Activated CD4-positive, alpha-beta T cell treated with anti-CD3 and anti-CD28 coated beads for 24 hours (primary cell): ENCODE measurements around the gene CCSER1.

Experiments
- DNase-seq, 2 donors: peaks; one replicate each; pipeline ENCODE4 v3.0.0-alpha.2; 2020; ENCODE audit warnings: low read depth in 2 of 2

The CCSER1 gene

DNA sequence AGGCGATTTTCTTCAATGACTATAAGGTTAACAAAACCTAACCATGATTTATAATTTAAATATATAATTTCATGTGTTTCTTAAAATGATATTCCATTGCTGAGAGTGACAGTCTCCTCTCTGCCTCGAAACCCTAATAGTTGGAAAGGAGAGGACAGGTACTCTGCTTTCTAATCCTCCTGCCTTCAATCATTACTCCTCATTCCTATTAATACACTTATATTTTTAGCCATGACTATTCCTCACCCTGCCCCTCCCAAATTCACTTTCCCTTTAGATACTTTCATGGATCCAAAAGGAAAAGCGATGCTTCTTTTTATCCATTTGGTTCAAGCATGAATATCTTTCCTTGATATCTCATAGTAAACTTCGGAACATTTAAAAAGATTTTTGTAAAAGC lies 418.2 kb downstream of the CCSER1 start:
- no peak for DNase-seq

DNA sequence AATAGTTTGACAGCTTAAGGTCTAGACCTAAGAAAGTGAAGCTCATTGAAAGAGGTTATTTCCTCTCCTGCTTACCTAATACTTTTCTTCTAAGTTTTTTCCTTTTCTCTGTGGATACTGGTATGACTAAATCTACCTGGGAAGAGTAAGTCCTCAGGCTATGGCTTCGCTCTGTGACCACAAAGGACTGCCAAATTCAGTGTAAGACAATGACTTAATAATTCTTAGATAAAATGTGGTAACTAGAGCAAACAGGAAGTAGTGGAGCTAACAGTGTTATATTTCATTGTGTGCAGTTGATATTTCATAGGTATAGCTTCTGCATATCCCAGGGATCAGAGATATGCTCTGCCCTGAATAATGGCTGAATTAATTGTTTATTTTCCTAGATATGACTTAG lies 418.9 kb downstream of the CCSER1 start:
- DNase-seq, result no peak

DNA sequence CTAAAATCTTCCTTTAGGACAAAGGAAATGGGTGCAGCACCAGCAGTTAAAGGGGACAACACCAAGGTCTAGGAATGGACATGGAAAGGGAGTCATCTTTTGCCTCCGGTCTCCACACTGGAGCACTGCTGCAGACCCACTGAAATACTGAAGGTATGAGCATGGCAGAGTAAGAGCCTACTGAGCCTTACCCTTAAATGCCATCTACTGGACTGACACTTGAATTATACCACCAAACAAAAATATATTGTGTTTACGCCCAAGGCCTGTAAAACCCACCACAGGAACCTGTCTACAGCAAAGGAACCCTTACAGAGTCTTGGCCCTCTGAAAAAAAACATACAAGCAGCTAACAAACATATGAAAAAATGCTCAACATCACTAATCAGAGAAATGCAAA lies 443.4 kb downstream of the CCSER1 start:
- no peak for DNase-seq

DNA sequence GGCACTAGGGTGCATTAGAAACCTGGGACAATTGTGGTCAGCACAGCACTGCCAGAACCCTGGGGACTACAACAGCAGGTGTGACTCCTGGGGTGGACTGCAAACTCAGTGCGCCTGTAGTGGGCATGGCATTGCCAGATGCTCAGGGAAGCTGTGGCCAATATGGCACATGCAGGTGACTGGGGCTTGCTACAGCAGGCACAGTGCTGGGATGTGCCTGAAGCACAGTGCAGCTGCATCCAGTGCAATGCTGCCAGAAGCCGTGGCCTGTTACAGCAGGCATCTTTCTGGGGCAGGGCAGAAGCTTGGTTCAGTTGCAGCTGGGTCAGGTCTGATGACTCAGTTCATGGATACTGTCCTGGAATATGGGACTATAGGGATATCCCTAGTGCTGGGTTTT lies 445.8 kb downstream of the CCSER1 start:
- no peak for DNase-seq

DNA sequence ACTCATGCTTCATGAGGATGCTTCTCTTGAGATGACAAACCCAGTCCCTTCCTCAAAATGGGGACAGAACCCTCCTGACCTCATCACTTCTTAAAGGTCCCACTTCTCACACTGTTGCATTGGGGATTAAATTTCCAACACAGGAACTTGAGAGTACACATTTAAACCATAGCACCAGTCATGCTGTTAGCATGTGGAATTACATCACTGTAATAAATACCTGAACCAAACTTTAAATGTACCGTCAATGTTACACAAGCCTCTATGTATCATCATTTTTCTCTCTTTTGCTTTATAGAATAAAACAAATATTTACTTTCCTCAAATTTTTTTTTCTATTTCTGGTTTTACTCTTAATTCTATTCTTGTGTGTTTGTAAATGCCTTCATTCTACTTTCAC lies 448.2 kb downstream of the CCSER1 start:
- no peak for DNase-seq

DNA sequence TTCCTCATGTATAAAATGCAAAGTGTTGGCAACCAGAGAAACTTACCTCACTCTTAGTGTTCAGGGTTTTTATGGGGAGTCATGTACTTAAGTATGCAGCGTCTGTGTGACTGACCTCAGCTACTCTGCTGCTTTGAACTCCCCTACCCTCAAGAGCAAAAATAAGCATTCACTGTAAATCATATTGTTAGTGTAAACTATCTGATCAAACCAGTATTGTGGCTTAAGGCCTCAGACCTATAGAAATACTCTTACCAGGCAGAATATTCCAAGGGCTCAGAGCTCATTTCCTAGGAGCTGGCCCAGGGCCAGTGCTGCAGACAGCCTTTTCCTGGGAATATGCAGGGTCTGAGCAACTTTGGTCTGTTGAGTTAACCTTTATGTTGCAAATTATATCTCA lies 453.1 kb downstream of the CCSER1 start:
- no peak for DNase-seq

DNA sequence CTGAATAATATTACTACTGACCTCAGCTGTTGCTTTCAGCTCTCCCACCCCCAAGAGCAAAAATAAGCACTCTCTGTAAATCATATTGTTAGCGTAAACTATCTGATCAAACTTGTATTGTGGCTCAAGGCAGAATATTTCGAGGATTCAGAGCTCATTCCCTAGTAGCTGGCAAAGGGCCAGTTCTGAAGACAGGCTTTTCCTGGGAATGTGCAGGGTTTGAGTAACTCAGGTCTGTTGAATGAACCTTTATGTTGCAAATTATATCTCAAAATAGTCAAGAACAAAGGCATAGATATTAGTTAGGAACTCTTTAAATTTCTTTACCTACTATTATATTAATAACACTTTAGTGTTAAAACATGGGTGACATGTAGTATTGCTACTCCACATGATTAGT lies 454.9 kb downstream of the CCSER1 start:
- no peak for DNase-seq

DNA sequence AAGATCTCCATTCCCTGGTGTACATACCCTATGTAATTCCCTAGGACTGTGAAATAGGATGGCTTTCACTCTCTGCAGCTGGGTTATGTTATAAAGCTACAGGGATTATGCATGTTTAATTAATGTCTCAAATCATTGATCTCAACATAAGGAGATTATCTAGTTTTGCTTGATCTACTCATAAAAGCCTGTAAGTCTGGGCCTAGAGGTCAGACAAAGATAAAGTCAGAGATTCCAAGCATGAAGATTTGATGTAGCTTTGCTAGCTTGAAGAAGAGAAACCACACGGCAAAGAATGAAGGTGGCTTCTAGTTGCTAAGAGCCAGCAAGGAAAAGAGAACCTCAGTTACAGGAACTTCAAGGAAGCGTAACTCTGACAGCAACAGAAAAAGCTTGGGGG lies 456.9 kb downstream of the CCSER1 start:
- DNase-seq, result no peak

DNA sequence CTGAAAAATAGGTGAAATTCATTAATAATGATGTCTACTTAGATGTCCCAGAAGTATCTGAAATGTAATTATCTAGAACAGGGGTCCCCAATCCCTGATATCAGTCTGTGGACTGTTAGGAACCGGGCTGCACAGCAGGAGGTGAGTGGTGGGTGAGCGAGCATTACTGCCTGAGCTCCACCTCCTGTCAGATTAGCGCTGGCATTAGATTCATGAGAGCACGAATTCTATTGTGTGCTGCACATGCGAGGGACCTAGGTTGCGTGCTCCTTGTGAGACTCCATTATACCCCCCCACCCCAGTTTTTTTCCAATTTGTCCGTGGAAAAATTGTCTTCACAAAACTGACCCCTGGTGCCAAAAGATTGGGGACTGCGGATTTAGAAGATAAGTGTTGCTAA lies 458.8 kb downstream of the CCSER1 start:
- DNase-seq, result no peak

DNA sequence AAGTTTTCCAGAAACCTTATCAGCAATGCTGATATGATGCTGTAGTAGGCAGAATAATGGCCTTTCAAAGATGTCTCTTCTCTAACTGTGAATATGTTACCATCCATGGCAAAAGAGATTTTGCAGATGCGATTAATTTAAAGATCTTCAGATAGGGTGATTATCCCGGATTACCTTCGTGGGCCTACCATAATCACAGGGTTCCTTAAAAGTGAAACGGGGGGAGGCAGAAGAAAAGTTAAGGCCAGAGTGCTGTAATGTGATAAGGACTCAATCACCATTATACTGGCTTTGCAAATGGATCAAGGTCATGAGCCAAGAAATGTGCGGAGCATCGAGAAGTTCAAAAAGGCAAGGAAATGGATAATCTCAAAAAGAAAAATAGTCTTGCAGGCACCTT lies 459.6 kb downstream of the CCSER1 start:
- DNase-seq, result no peak

DNA sequence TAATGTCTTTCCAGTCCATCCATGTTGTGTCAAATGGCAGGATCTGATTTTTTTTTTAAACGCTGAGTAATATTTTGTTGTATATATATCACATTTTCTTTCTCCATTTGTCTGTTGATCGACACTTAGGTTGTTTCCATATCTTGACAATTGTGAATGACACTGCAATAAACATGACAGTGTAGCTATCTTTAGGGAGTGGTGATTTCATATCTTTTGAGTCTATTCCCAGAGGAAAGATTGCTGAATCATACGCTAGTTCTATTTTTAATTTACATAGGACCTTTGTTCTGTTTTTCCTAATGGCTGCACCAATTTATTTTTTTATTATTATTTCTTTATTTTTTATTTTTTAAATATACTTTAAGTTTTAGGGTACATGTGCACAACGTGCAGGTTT lies 470.7 kb downstream of the CCSER1 start:
- no peak for DNase-seq

DNA sequence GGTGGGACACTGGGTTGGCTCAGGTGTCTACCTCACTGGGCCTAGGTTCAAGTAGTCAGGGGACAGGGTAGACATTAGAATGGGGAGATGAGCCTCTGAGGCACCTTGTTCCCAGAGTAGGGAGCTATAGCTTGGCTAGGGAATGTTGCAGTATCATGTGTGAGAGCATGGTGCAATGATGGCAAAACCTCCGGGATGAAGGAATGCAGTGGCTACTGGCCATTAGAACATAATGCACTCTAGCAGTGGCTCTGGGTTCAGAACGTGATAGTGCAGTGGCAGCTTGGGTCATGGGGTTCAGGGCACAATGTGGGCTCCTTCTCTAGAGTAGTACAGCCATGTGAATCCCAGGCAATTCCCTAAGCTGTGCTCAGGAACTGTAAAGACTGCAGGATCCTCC lies 471.5 kb downstream of the CCSER1 start:
- no peak for DNase-seq

DNA sequence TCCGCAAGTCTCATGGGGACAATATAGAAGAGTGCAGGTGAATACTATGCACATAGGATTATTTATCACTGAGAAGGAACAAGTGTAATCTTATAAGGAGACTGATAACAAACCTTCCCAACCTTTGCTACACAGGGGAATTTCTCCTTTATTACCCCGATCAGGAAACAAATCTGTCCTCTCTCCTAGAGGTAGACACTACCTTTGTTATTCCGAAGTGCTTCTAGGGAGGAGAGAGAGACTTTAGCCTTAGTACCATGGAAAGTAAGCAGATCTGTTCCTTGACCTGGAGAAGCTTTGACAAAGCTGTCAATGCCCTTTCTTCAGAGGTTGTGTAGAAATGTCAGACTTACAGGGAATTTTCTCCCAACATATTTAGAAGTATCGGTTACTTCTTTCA lies 475.5 kb downstream of the CCSER1 start:
- no peak for DNase-seq

DNA sequence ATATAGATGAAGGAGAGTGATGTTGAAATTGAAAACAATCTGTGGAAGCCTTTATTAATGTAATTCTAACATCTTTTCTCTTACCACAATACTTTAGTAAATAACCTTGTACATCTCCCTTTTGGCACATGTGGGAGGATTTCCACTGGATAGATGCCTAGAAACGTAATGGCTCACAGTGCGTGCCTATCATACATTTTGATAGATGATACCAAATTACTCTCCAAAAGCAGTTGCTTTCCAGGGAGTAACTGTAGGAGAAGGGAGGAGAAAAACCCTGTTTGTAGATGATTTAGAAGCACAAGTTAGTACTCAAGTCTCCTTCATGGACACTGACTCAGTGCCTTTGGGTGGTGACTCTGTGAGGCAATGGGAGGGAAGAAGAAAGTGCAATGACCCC lies 476.3 kb downstream of the CCSER1 start:
- DNase-seq, result no peak

DNA sequence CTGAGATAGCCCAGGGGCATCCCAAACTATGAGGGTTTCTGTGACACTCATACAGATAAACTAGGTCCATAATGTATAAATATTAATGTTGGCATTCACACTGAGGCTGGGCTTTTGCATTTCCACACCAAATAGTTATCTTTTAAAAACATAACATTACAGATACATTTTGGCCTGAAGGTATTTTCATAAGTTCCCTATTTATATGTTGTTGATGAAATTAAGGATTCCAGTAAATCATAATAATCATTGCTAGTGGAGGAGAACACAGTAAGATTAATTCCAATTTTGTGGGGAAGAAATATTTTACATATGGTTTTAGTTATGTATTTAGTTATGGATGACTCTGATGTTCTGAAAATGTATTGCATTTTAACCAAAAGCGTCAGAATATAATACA lies 479.6 kb downstream of the CCSER1 start:
- DNase-seq, result no peak

DNA sequence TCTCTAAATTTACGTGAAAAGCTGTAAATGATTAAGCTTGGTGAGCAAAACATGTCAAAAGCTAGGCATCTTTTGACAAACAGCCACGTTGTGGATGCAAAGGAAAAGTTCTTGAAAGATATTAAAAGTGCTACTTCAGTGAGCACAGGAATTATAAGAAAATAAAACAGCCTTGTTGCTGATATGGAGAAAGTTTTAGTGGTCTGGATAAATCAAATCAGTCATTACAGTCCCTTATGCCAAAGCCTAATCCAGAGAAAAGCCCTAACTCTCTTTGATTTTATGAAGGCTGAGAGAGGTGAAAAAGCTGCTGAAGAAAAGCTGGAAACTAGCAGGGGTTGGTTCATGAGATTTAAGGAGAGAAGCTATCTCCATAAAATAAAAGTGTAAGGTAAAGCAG lies 487.2 kb downstream of the CCSER1 start:
- DNase-seq, result no peak

DNA sequence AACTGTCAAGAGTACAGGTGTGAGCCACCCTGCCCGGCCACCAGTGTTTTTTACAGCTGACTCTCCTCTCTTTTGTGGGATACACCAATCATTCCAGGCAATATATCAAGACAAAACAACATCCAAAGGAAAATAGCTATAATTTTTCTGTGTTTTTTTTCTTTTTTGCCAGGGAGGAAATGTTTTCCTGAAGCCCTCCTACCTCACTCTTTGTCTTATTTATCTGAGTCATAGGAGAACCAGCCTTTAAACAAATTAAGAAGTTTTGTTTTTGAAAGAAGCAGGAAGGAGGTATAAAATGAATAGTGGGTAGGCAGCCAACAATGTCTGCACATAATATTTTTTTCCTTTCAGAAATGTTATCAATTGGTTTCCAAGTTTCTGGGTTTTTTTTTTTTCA lies 493.9 kb downstream of the CCSER1 start:
- DNase-seq, result no peak

DNA sequence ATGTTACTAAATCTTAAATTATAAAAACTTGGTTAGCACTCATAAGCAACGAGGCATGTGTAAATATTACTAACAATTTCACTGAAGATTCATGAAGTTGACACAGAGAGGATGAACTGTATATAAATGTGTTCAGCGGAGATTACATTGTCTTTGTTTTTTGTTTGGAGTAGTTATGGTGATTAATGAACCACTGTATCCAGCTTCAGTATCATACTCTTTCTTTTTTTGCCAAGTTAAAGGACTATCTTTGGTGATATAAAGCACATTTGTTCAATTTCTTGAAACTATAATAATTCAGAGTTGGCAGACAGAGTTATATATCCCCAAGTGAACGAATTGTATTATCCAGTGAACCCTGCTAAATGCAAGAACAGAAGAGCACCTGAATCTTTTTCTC lies 497.6 kb downstream of the CCSER1 start:
- DNase-seq, result no peak

DNA sequence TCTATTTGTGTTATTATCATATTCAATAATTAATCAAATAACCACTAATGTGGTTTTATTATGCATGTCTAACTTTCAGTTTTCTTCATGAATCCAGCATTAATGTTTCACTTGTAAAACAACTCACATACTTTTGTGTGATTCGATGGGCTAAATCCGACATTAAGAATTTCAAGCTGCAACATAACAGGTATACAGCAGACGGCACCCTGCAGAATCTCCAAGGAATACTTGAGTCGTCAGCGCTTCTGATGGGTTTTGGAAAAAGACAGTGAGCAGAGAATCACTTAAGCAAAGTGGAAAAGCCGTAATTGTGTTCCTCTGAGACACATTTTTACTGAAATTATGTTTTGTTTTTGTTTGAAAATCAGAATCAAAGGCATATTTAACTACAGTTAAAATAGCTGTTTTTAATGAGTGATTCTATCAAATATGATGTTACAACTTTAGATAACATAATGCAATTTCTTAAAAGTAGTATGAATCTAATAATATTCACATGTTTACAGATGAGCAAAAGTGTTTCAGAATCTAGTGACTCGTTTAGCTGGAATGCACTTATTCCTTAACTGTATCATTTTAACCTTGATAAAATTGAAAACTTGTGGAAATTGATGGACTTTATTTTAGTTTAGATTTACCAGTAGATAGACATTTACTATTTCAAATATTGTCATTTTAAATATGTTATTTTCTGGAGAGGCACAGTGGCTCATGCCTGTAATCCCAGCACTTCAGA lies 514.8 kb downstream of the CCSER1 start:
- no peak for DNase-seq

DNA sequence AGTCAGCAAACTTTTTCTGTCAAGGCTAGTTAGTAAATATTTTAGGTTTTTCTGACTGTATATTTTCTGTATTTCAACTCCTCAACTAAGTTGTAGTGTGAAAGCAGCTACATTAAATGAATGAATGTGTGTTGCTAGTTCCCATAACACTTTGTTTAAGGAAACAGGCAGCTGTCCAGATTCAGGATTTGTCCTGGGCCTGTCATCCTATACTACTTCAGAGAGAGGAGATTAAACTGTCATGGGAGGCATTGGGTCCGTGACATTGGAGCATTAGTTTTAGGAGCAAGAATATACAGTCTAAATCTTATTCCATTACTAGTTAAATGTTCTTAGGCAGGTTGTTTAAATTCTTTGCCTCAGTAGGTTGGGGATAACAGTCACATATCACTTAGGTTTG lies 516.0 kb downstream of the CCSER1 start:
- DNase-seq, result no peak

DNA sequence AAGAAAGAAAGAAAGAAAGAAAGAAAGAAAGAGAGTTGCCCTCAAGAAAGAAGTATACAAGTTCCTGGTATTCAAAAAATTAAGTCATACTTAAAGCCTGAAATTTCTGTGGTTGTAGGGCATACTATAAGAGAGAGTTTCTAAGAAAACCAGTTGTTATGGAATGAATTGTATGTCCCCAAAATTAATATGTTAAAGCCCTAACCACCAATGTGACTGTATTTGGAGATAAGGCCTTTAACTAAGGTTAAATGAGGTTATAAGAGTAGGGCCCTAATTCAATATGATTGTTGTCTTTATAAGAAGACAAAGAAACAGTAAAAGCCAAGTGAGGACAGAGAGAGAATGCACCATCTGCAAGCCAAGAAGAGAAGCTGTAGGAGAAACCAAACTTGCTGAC lies 521.1 kb downstream of the CCSER1 start:
- DNase-seq, result no peak

DNA sequence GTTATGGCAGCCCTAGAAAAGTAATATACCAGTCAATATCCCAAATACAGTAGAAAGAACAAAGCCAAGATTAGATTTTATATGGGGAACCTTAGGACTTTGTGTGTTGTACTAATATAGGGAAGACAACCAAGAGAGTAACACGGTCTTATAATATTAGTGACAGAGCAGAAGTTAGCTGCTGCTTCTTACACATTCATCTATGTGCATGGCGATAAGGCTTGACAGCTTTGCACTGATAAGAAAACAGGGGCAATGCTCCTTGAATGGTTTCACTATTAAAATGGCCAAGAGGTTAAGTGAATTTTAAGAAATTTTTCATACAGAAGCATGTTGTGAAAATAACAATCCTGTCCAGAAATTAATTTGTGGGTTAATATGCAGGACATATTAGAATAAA lies 521.6 kb downstream of the CCSER1 start:
- no peak for DNase-seq

DNA sequence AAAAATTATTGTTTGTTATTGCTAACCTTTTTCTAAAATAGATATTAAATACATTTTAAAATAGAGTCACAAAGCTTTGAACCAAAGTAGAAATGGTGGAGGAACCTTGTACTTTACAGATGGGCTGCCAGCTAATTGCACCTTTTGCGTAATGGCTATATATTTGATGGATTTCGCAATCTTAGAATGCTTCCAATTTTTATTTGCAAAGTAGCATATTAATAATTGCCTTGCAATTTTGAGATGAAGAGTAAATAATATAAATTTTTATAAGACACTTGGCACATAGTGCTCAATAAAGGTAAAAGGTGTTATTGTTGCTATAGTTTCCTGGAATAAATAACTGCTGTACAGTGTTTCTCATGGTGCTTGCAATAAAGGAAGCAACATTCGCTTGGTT lies 533.5 kb downstream of the CCSER1 start:
- no peak for DNase-seq

DNA sequence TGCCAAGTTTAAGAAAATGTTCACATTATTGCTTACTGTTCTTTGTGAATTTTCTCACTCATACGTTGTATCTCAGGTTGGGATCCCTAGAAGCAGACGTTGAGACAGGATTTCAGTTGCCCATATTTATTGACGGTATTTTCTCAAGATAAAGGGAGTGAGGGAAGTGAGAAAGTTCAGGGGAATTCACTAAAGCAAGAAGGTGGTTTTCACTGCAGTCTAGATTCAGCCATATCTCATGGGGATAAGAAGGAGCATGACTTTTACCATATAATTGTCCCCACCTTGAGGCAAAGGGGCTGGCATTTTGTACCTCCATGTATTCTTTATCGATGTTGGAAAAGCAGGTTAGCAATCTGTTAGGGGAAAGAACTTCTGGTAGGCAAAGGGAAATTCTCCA lies 543.0 kb downstream of the CCSER1 start:
- no peak for DNase-seq
